Spinal cord (tissue), 10 donors: Measurements from ENCODE around the gene PARVB. TPM values are rescaled to one million over a fixed set of nuclear protein-coding genes. Genes with fewer than 3 reads are reported as not detected.
A peak's percentile ranks its signal among the peaks of the same experiment; 100 is the strongest.

Experiments
- DNase-seq, 6 donors: peaks; one replicate each; pipeline versions ENCODE4 v3.0.0 to v3.0.0-alpha.2; 2013 to 2015; ENCODE audit warnings: low spot score in 6 of 6, low read depth in 4 of 6
- H3K27ac ChIP-seq: one replicate; pipeline ENCODE4 v1.5.1; 2013; ENCODE audit warnings: low read depth, low read length, control low read depth
- H3K27me3 ChIP-seq: one replicate; pipeline ENCODE4 v1.6.1; 2013; ENCODE audit warnings: low read length; ENCODE audit not compliant: control insufficient read depth, insufficient read depth
- H3K36me3 ChIP-seq: one replicate; pipeline ENCODE4 v1.6.1; 2013; ENCODE audit warnings: low read length; ENCODE audit not compliant: control insufficient read depth, insufficient read depth
- H3K4me1 ChIP-seq: one replicate; pipeline ENCODE4 v1.6.1; 2013; ENCODE audit warnings: low read length; ENCODE audit not compliant: control insufficient read depth, insufficient read depth
- H3K4me3 ChIP-seq: one replicate; pipeline ENCODE4 v1.5.1; 2013; ENCODE audit warnings: low read depth, low read length, control low read depth
- H3K9me3 ChIP-seq: one replicate; pipeline ENCODE4 v1.6.1; 2013; ENCODE audit warnings: low read length; ENCODE audit not compliant: control insufficient read depth, insufficient read depth
- WGBS: methylation state at CpG from one replicate; pipeline ENCODE4 v1.1.5; 2013; ENCODE audit warnings: missing lambda C conversion rate; ENCODE audit not compliant: insufficient coverage; 5-methylcytosine and 5-hydroxymethylcytosine counted together
- polyA plus RNA-seq, 2 donors: library from polyadenylated mRNA; unstranded; fragments of 120-200 nt; gene quantifications; one replicate each; pipeline ENCODE4 v1.2.1, GENCODE V29; 2013; ENCODE audit not compliant: insufficient read length in 2 of 2
- total RNA-seq, 2 donors: library from RNA; depleted of rRNA in 1 of 2; stranded (reverse); fragments of 120-200 nt in 1 of 2; fragments of >200 nt in 1 of 2; gene quantifications; one replicate each; pipeline versions ENCODE4 v1.2.3 to v1.2.4, GENCODE V29; 2013 to 2014
- donor health status: healthy.

Gene PARVB
- total and polyA plus RNA-seq, 4 donors = 9.7 to 26.0 (median 18.9) TPM

- Histone ChIP-seq H3K4me3 (no peak overlapping the region), H3K27ac (no peak overlapping the region), H3K4me1 (peaks cover 37% of the 10 kb centered on the region), H3K9me3 (no peaks in the 10 kb centered on the region), H3K27me3 (no peaks in the 10 kb centered on the region), H3K36me3 (peaks cover 21% of the 10 kb centered on the region)
- 50% methylated on average over 11 of the region's 11 CpGs for WGBS
- no peak for DNase-seq
Observed at GRCh38 chr22:44164031-44164430, 139.9 kb downstream of the PARVB start.

GRCh38 chr22:44165286-44165874, 141.3 kb downstream of the PARVB start:
- H3K36me3 ChIP-seq = peaks cover 21% of the 10 kb centered on the region
- 79% methylated on average over 11 of the region's 15 CpGs for WGBS
- H3K27me3 ChIP-seq = no peaks in the 10 kb centered on the region
- DNase-seq = no peak
- no peaks in the 10 kb centered on the region for H3K9me3 ChIP-seq
- H3K4me3 ChIP-seq = no peak overlapping the region
- peaks cover 25% of the 10 kb centered on the region for H3K4me1 ChIP-seq
- no peak overlapping the region for H3K27ac ChIP-seq

GRCh38 chr22:44166498-44167276, 142.6 kb downstream of the PARVB start:
- Histone ChIP-seq H3K4me1 (peaks cover 29% of the 10 kb centered on the region), H3K9me3 (no peaks in the 10 kb centered on the region), H3K4me3 (no peak overlapping the region), H3K27ac (no peak overlapping the region), H3K27me3 (no peaks in the 10 kb centered on the region), H3K36me3 (peaks cover 21% of the 10 kb centered on the region)
- no peak for DNase-seq
- 73% methylated on average over 18 of the region's 20 CpGs for WGBS

- H3K36me3 ChIP-seq = peaks cover 21% of the 10 kb centered on the region
- H3K4me3 ChIP-seq = no peak overlapping the region
- WGBS = 93% methylated on average over 10 of the region's 12 CpGs
- no peak overlapping the region for H3K27ac ChIP-seq
- H3K9me3 ChIP-seq = no peaks in the 10 kb centered on the region
- peaks cover 35% of the 10 kb centered on the region for H3K4me1 ChIP-seq
- H3K27me3 ChIP-seq = no peaks in the 10 kb centered on the region
- no peak for DNase-seq
Observed at GRCh38 chr22:44167501-44167900, 143.4 kb downstream of the PARVB start.

- Histone ChIP-seq H3K4me1 (peaks cover 41% of the 10 kb centered on the region), H3K9me3 (no peaks in the 10 kb centered on the region), H3K4me3 (no peak overlapping the region), H3K27me3 (no peaks in the 10 kb centered on the region), H3K36me3 (peaks cover 21% of the 10 kb centered on the region), H3K27ac (no peak overlapping the region)
- WGBS = 93% methylated on average over 11 of the region's 13 CpGs
- no peak for DNase-seq
Observed at GRCh38 chr22:44168206-44168605, 144.1 kb downstream of the PARVB start.

GRCh38 chr22:44170470-44170869, 146.4 kb downstream of the PARVB start:
- Histone ChIP-seq H3K36me3 (peaks cover 18% of the 10 kb centered on the region), H3K4me3 (no peak overlapping the region), H3K4me1 (peaks cover 28% of the 10 kb centered on the region), H3K27ac (no peak overlapping the region), H3K27me3 (no peaks in the 10 kb centered on the region), H3K9me3 (no peaks in the 10 kb centered on the region)
- DNase-seq = no peak
- 71% methylated on average over 7 of the region's 11 CpGs for WGBS

GRCh38 chr22:44171561-44171960, 147.5 kb downstream of the PARVB start:
- no peak overlapping the region for H3K27ac ChIP-seq
- no CpG with 5 or more reads among the region's 6 CpGs for WGBS
- peaks cover 11% of the 10 kb centered on the region for H3K36me3 ChIP-seq
- H3K9me3 ChIP-seq = no peaks in the 10 kb centered on the region
- no peak overlapping the region for H3K4me3 ChIP-seq
- no peak for DNase-seq
- peaks cover 24% of the 10 kb centered on the region for H3K4me1 ChIP-seq
- no peaks in the 10 kb centered on the region for H3K27me3 ChIP-seq

GRCh38 chr22:44172370-44173108, 148.4 kb downstream of the PARVB start:
- Histone ChIP-seq H3K27ac (no peak overlapping the region), H3K4me1 (peaks cover 17% of the 10 kb centered on the region), H3K36me3 (peaks cover 6% of the 10 kb centered on the region), H3K9me3 (no peaks in the 10 kb centered on the region), H3K27me3 (no peaks in the 10 kb centered on the region), H3K4me3 (no peak overlapping the region)
- DNase-seq = peak in 2 of 6 donors; percentile 37 to 41
- 61% methylated on average over 16 of the region's 22 CpGs for WGBS

- H3K27ac ChIP-seq = no peak overlapping the region
Observed at GRCh38 chr22:44173154-44173553, 149.1 kb downstream of the PARVB start.

More at GRCh38 chr22:44173154-44173553, 149.1 kb downstream of the PARVB start:
- Histone ChIP-seq H3K4me3 (no peak overlapping the region), H3K4me1 (peaks cover 17% of the 10 kb centered on the region), H3K9me3 (no peaks in the 10 kb centered on the region), H3K36me3 (peaks cover 4% of the 10 kb centered on the region), H3K27me3 (no peaks in the 10 kb centered on the region)
- DNase-seq = no peak
- 88% methylated on average over 6 of the region's 10 CpGs for WGBS
